ENCODE results near the gene ANP32E.

DNA sequence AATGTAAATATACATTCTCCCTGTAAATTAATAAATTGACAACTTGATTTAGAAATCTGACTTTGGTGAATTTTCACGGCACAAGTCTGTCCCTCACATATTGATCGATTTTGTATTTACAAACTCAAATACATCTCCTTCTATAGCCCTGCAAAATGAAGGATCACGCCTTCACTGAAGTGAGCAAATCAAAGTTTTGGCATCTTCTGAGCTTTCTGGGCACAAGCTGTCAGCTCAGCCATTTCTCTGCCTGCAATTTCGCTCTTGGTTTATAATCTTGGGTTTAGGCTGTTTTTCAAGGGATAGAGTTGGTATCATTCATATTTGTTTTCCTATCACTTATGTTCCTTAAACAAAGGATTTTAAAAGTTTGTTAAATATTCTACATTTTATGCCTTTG lies 25.8 kb downstream of the ANP32E start:
- TF ChIP-seq CHD2 (IDR thresholded peaks at IDR 0.05; ENCODE audit: low read length, partially characterized antibody) (no peak), POLR2AphosphoS5 (IDR thresholded peaks at IDR 0.05; ENCODE audit: low read depth, low read length) (no peak), EZH2phosphoT487 (IDR thresholded peaks at IDR 0.05; ENCODE audit: borderline replicate concordance, low read depth) (no peak), TEAD4 (IDR thresholded peaks at IDR 0.05; ENCODE audit: borderline replicate concordance, insufficient read depth) (no peak), SMC3 (IDR thresholded peaks at IDR 0.05; ENCODE audit: low read depth, low read length) (no peak), MEF2A (IDR thresholded peaks at IDR 0.05; ENCODE audit: borderline replicate concordance, low read depth) (no peak), TAF1 (IDR thresholded peaks at IDR 0.05; ENCODE audit: borderline replicate concordance, low read depth, low read length) (no peak)
- TF ChIP-seq, protein P1, sequence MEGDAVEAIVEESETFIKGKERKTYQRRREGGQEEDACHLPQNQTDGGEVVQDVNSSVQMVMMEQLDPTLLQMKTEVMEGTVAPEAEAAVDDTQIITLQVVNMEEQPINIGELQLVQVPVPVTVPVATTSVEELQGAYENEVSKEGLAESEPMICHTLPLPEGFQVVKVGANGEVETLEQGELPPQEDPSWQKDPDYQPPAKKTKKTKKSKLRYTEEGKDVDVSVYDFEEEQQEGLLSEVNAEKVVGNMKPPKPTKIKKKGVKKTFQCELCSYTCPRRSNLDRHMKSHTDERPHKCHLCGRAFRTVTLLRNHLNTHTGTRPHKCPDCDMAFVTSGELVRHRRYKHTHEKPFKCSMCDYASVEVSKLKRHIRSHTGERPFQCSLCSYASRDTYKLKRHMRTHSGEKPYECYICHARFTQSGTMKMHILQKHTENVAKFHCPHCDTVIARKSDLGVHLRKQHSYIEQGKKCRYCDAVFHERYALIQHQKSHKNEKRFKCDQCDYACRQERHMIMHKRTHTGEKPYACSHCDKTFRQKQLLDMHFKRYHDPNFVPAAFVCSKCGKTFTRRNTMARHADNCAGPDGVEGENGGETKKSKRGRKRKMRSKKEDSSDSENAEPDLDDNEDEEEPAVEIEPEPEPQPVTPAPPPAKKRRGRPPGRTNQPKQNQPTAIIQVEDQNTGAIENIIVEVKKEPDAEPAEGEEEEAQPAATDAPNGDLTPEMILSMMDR (IDR thresholded peaks at IDR 0.05): no peak
- TF ChIP-seq, protein P2, sequence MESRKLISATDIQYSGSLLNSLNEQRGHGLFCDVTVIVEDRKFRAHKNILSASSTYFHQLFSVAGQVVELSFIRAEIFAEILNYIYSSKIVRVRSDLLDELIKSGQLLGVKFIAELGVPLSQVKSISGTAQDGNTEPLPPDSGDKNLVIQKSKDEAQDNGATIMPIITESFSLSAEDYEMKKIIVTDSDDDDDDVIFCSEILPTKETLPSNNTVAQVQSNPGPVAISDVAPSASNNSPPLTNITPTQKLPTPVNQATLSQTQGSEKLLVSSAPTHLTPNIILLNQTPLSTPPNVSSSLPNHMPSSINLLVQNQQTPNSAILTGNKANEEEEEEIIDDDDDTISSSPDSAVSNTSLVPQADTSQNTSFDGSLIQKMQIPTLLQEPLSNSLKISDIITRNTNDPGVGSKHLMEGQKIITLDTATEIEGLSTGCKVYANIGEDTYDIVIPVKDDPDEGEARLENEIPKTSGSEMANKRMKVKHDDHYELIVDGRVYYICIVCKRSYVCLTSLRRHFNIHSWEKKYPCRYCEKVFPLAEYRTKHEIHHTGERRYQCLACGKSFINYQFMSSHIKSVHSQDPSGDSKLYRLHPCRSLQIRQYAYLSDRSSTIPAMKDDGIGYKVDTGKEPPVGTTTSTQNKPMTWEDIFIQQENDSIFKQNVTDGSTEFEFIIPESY (IDR thresholded peaks at IDR 0.05; ENCODE audit: borderline replicate concordance, low read depth): no peak

Data from SK-N-SH (cell line).